ENCODE data around the gene LRTM2. TPM values are rescaled to one million over a fixed set of nuclear protein-coding genes. Genes with fewer than 3 reads are reported as not detected.
A peak's percentile ranks its signal among the peaks of the same experiment; 100 is the strongest.

The LRTM2 gene
- total RNA-seq, 1 experiment from 2014 or later, result not detected

GRCh38 chr12:1840981-1841425 is 20.6 kb downstream of the LRTM2 start:
- peaks cover 20% of the 10 kb centered on the region for H3K27me3 Mint-ChIP-seq (ENCODE audit: insufficient read depth, unreplicated experiment)
- ChIA-PET CTCF (interaction anchor here (1.8 kb wide), 1 partner anchor 99 kb away, joined by 4 read pairs; no protein-coding TSS in a partner anchor), POLR2A (no interaction called here)
- no peaks in the 10 kb centered on the region for H3K36me3 Mint-ChIP-seq (ENCODE audit: insufficient read depth, unreplicated experiment)
- Histone ChIP-seq H3K27me3 (replicated peaks; ENCODE audit: control insufficient read depth, insufficient read depth, low read length) (no peaks in the 10 kb centered on the region), H3K4me3 (ENCODE audit: low read depth, low read length) (no peak overlapping the region), H3K36me3 (ENCODE audit: control insufficient read depth, insufficient read depth, low read length) (no peaks in the 10 kb centered on the region), H3K4me1 (peaks cover 11% of the 10 kb centered on the region), H3K9me3 (no peaks in the 10 kb centered on the region)
- intact Hi-C loops (cut with micrococcal nuclease; ENCODE audit: unreplicated experiment), result no loop called here
- no TSS peak for BruUV-seq (replicated peaks)
- H3K4me1 Mint-ChIP-seq (ENCODE audit: low read depth, unreplicated experiment), result peaks cover 12% of the 10 kb centered on the region
- TF ChIP-seq CTCF (IDR thresholded peaks at IDR 0.05; ENCODE audit: insufficient read depth in 1 of 2, low read depth in 1 of 2, low read length in 1 of 2, severe bottlenecking in 1 of 2, unreplicated experiment in 1 of 2), result no peak
- peak in 1 of 2 experiments; percentile 31 for DNase-seq
- H3K9me3 Mint-ChIP-seq (ENCODE audit: unreplicated experiment), result no peaks in the 10 kb centered on the region
- H3K4me3 Mint-ChIP-seq (ENCODE audit: unreplicated experiment), result no peak overlapping the region
- H3K27ac Mint-ChIP-seq (ENCODE audit: unreplicated experiment), result no peak overlapping the region

- Mint-ChIP-seq H3K36me3 (ENCODE audit: insufficient read depth, unreplicated experiment) (no peaks in the 10 kb centered on the region), H3K4me1 (ENCODE audit: low read depth, unreplicated experiment) (peaks cover 12% of the 10 kb centered on the region), H3K4me3 (ENCODE audit: unreplicated experiment) (no peak overlapping the region), H3K9me3 (ENCODE audit: unreplicated experiment) (no peaks in the 10 kb centered on the region), H3K27ac (ENCODE audit: unreplicated experiment) (no peak overlapping the region), H3K27me3 (ENCODE audit: insufficient read depth, unreplicated experiment) (peaks cover 21% of the 10 kb centered on the region)
- no peaks in the 10 kb centered on the region for H3K36me3 ChIP-seq (ENCODE audit: control insufficient read depth, insufficient read depth, low read length)
- DNase-seq, result no peak
- ChIA-PET CTCF (no interaction called here), POLR2A (no interaction called here)
- no TSS peak for BruUV-seq (replicated peaks)
- intact Hi-C loops (cut with micrococcal nuclease; ENCODE audit: unreplicated experiment), result no loop called here
- TF ChIP-seq CTCF (IDR thresholded peaks at IDR 0.05; ENCODE audit: insufficient read depth in 1 of 2, low read depth in 1 of 2, low read length in 1 of 2, severe bottlenecking in 1 of 2, unreplicated experiment in 1 of 2), result no peak
- no peak overlapping the region for H3K4me3 ChIP-seq (ENCODE audit: low read depth, low read length)
- H3K4me1 ChIP-seq, result peaks cover 11% of the 10 kb centered on the region
- H3K27me3 ChIP-seq (replicated peaks; ENCODE audit: control insufficient read depth, insufficient read depth, low read length), result no peaks in the 10 kb centered on the region
- H3K9me3 ChIP-seq, result no peaks in the 10 kb centered on the region
Measured at GRCh38 chr12:1841586-1842182, 21.3 kb downstream of the LRTM2 start.

- CTCF ChIA-PET, result no interaction called here
- peaks cover 21% of the 10 kb centered on the region for H3K27me3 Mint-ChIP-seq (ENCODE audit: insufficient read depth, unreplicated experiment)
Measured at GRCh38 chr12:1842183-1842904, 22.0 kb downstream of the LRTM2 start.

More at GRCh38 chr12:1842183-1842904, 22.0 kb downstream of the LRTM2 start:
- peaks cover 11% of the 10 kb centered on the region for H3K4me1 Mint-ChIP-seq (ENCODE audit: low read depth, unreplicated experiment)
- H3K36me3 Mint-ChIP-seq (ENCODE audit: insufficient read depth, unreplicated experiment), result no peaks in the 10 kb centered on the region
- H3K27ac Mint-ChIP-seq (ENCODE audit: unreplicated experiment), result no peak overlapping the region
- Histone ChIP-seq H3K9me3 (no peaks in the 10 kb centered on the region), H3K36me3 (ENCODE audit: control insufficient read depth, insufficient read depth, low read length) (no peaks in the 10 kb centered on the region), H3K27me3 (replicated peaks; ENCODE audit: control insufficient read depth, insufficient read depth, low read length) (no peaks in the 10 kb centered on the region), H3K4me3 (ENCODE audit: low read depth, low read length) (no peak overlapping the region), H3K4me1 (peaks cover 10% of the 10 kb centered on the region)
- no peak for TF ChIP-seq CTCF (IDR thresholded peaks at IDR 0.05; ENCODE audit: insufficient read depth in 1 of 2, low read depth in 1 of 2, low read length in 1 of 2, severe bottlenecking in 1 of 2, unreplicated experiment in 1 of 2)
- DNase-seq, result peak in 1 of 2 experiments; percentile 29
- intact Hi-C loops (cut with micrococcal nuclease; ENCODE audit: unreplicated experiment), result no loop called here
- BruUV-seq (replicated peaks), result no TSS peak
- no peaks in the 10 kb centered on the region for H3K9me3 Mint-ChIP-seq (ENCODE audit: unreplicated experiment)
- H3K4me3 Mint-ChIP-seq (ENCODE audit: unreplicated experiment), result no peak overlapping the region
- POLR2A ChIA-PET, result no interaction called here
